ENCODE measurements around the gene NTMT2.

NTMT2 gene

DNA sequence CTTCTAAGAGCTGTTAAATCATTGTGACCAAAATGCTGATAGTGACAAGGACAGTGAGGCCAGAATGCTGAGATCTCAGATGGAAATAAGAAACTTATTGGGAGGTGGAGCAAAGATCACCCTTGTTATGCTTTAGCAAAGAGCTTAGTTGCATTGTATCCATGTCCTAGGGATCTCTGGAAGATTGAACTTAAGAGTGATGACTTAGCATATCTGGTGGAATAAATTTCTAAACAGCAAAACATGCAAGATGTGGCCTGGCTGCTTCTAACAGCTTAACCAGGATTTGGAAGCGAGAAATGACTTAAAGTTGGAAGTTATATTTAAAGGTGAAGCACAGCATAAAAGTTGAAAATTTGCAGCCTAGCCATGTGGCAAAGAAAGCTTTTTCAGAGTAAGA, 7.7 kb downstream of the NTMT2 start:
- in situ Hi-C loops (cut with HindIII; ENCODE audit: low sequenced_read_pairs) = no loop called here
- no peak overlapping the region for H3K4me3 ChIP-seq (ENCODE audit: low read depth, low read length)
- no peak for DNase-seq (ENCODE audit: low read depth, low spot score)
- TF ChIP-seq, protein P1, sequence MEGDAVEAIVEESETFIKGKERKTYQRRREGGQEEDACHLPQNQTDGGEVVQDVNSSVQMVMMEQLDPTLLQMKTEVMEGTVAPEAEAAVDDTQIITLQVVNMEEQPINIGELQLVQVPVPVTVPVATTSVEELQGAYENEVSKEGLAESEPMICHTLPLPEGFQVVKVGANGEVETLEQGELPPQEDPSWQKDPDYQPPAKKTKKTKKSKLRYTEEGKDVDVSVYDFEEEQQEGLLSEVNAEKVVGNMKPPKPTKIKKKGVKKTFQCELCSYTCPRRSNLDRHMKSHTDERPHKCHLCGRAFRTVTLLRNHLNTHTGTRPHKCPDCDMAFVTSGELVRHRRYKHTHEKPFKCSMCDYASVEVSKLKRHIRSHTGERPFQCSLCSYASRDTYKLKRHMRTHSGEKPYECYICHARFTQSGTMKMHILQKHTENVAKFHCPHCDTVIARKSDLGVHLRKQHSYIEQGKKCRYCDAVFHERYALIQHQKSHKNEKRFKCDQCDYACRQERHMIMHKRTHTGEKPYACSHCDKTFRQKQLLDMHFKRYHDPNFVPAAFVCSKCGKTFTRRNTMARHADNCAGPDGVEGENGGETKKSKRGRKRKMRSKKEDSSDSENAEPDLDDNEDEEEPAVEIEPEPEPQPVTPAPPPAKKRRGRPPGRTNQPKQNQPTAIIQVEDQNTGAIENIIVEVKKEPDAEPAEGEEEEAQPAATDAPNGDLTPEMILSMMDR (IDR thresholded peaks at IDR 0.05; ENCODE audit: low read depth, low read length) = no peak

DNA sequence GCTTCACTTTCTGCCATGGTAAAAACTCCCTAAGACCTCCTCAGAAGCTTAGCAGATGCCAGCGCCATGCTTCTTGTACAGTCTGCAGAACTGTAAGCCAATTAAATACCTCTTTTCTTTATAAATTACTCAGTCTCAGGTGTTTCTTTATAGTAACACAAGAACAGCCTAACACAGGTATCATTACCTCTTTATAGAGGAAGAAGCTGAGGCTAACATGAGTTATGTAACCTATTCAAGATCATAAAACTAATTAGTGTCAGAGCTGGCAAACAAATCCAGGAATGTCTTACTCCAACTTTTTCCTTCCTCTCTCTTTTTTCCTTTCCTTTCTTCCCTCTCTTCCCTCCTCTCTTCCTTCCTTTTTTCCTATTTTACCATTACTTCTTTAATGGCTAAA, 9.3 kb downstream of the NTMT2 start:
- in situ Hi-C loops (cut with HindIII; ENCODE audit: low sequenced_read_pairs) = no loop called here
- TF ChIP-seq, protein P1 (IDR thresholded peaks at IDR 0.05; ENCODE audit: low read depth, low read length) = no peak
- DNase-seq (ENCODE audit: low read depth, low spot score) = no peak
- H3K4me3 ChIP-seq (ENCODE audit: low read depth, low read length) = no peak overlapping the region

DNA sequence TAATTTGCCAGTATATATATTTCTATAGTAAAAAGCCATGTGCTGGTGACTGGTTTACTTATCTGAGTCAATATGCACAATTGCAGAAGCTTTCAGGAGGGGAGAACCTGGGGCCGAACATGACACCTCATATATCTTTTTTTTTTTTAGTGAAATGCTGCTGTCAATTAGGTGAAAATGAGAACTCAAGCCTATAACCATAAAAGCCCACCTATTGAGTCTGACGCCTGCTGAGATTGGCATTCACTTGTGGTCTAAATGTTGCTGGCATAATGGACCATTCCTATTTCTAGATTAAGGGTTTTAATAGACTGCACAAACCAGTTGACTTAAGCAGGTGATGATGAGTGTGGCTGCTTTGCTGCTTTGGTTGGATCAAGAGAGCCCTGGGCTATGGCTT, 10.8 kb downstream of the NTMT2 start:
- no peak overlapping the region for H3K4me3 ChIP-seq (ENCODE audit: low read depth, low read length)
- in situ Hi-C loops (cut with HindIII; ENCODE audit: low sequenced_read_pairs) = no loop called here
- DNase-seq (ENCODE audit: low read depth, low spot score) = no peak
- TF ChIP-seq, protein P1 (IDR thresholded peaks at IDR 0.05; ENCODE audit: low read depth, low read length) = no peak

DNA sequence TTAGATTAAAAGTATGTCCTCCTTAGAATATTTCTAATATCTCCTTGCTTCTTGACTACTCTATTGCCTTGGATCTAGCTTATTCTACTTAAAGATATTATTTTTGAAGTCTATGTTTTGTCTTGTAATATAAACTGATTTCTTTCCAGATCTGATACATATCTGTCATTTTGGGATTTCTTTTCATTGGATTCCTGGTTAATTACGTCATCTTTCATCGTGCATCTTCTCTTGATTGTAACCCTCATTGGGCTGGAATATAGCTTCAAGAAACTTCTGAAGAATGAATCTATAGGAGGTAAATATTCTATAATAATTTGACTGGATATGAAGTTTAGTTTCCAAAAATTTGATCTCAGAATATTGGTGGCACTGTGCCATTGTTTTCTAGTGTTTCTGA, 12.1 kb downstream of the NTMT2 start:
- no peak for DNase-seq (ENCODE audit: low read depth, low spot score)
- in situ Hi-C loops (cut with HindIII; ENCODE audit: low sequenced_read_pairs) = no loop called here
- no peak overlapping the region for H3K4me3 ChIP-seq (ENCODE audit: low read depth, low read length)
- TF ChIP-seq, protein P1 (IDR thresholded peaks at IDR 0.05; ENCODE audit: low read depth, low read length) = no peak

DNA sequence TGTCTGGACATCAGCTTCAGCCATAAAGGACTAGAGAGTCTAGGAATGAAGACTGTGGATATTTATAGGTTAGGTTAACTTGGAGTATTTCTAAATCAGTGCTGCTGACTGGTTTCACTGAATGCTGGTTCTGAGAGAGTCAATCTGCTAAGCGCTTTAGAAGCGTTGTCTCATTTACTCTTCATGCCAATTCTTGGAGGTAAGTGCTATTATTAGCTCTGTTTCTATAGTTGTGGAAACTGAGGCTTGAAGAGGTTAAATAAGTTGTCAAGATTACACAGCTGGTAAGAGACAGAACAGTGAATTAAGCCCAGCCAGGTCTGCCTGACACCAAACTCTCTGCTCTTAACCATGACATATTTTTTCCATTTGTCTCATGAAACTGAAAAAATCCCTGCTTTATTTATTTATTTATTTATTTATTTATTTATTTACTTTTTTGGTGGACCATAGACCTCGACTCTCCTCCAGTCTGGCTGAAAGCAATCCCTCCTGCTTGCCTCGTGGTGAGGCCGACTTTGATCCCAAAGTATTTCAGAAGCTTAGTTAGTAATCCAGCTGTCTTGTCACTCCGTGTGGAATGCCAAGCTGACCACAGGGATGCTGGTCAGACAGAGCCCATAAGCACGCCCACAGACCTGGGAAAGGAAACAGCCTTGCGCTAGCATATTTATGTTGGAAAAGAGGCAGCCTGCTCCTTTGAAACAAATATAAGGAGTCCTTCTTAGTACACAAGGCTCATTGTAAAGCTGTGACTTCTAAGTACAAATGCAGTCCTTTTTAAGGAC, 16.9 kb downstream of the NTMT2 start:
- no peak overlapping the region for H3K4me3 ChIP-seq (ENCODE audit: low read depth, low read length)
- peak; percentile 93 for DNase-seq (ENCODE audit: low read depth, low spot score)
- in situ Hi-C loops (cut with HindIII; ENCODE audit: low sequenced_read_pairs) = no loop called here
- TF ChIP-seq, protein P1 (IDR thresholded peaks at IDR 0.05; ENCODE audit: low read depth, low read length) = no peak

DNA sequence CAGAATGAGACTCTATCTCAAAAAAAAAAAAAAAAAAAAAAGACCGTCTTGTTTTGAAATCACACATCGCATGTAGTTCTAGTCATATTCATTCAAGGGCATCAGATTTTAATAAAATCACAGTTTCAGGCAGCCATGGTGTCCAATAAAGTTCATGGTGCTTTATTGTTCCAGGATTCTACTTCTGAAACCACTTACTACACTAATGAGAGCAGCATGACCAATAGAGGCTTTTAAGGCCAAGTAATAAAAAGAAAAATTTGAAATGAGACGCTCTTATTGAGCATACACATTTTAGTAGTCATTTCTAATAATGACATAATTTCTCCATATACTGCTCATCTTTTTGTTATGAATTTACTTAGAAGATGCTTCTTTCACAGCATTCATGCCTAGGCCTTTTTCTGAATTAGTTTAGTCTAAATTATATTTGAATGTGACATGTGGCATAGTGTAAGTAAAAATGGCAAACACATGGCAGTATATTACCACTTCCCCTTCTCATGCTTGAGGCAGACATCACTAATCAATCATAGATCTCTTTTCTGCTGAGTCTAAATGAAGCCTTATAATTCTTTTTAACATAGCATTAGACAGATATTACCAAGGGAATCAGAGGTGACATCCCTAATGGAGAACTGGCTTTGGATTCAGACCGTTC, 18.5 kb downstream of the NTMT2 start:
- TF ChIP-seq, protein P1 (IDR thresholded peaks at IDR 0.05; ENCODE audit: low read depth, low read length) = no peak
- DNase-seq (ENCODE audit: low read depth, low spot score) = no peak
- in situ Hi-C loops (cut with HindIII; ENCODE audit: low sequenced_read_pairs) = no loop called here
- no peak overlapping the region for H3K4me3 ChIP-seq (ENCODE audit: low read depth, low read length)

All from astrocyte of the spinal cord (primary cell).